IPS-NIHi11 (cell line): ENCODE measurements around the gene KRTAP2-1.
"Not testable (repeated sequence)": the region's sequence is repeated elsewhere in the genome, so short reads cannot be mapped to it uniquely, and the experiment has no call there.

Experiments used
- DNase-seq: peaks from one replicate; pipeline ENCODE4 v3.0.0; 2012; ENCODE audit warnings: mixed read lengths, low spot score

KRTAP2-1 gene

GRCh38 chr17:41012326-41013120 is 34.6 kb downstream of the KRTAP2-1 start:
- no peak for DNase-seq

GRCh38 chr17:41010441-41010840 is 36.7 kb downstream of the KRTAP2-1 start:
- DNase-seq: no peak

GRCh38 chr17:41009936-41010335 is 37.2 kb downstream of the KRTAP2-1 start:
- DNase-seq: no peak

GRCh38 chr17:41009301-41009760 is 37.8 kb downstream of the KRTAP2-1 start:
- peak; percentile 13 for DNase-seq

- no peak for DNase-seq
Measured at GRCh38 chr17:41008811-41009210, 38.3 kb downstream of the KRTAP2-1 start, which contains the start of gene KRTAP3-1. Gene KRTAP3-1, minus strand, starts transcription at chr17:41009128. Its CDS starts 54 bp downstream, at chr17:41009074.

GRCh38 chr17:41004397-41004796 is 42.7 kb downstream of the KRTAP2-1 start:
- DNase-seq: no peak

- DNase-seq: no peak
Measured at GRCh38 chr17:41003926-41004325, 43.2 kb downstream of the KRTAP2-1 start.

GRCh38 chr17:41002814-41003213 is 44.3 kb downstream of the KRTAP2-1 start:
- no peak for DNase-seq

- no peak for DNase-seq
Measured at GRCh38 chr17:41001795-41002194, 45.3 kb downstream of the KRTAP2-1 start.

- DNase-seq: not testable (repeated sequence)
Measured at GRCh38 chr17:40999563-40999962, 47.6 kb downstream of the KRTAP2-1 start, which contains the start of gene KRTAP3-2. Gene KRTAP3-2, minus strand, starts transcription at chr17:40999906. Its CDS starts 53 bp downstream, at chr17:40999853.

- DNase-seq: no peak
Measured at GRCh38 chr17:40997361-40997760, 49.8 kb downstream of the KRTAP2-1 start.

- no peak for DNase-seq
Measured at GRCh38 chr17:40996829-40997228, 50.3 kb downstream of the KRTAP2-1 start.
